Measurements from ENCODE around the gene STAC.

STAC gene

DNA sequence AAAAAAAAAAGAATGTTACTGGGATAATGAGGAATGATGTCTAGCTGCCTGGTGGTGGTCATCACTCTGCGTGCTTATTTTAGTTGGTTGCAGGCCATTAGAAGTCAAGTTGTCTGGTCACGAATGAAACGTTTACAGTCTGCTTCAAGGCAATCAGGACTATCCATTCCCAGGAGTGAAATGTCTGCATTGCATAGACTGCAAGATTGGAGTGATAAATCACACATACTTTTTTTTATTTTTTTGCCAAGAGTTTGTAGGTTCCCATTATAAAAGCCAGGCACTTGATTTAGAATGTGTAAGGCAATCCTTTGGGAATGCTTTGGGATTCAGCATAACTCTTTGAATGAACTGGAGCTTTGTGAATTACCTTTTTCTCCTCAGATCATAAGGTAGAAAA is 132.3 kb downstream of the STAC start:
- TF ChIP-seq SPI1 (IDR thresholded peaks at IDR 0.05; ENCODE audit: borderline replicate concordance, low read depth) (no peak), GABPA (IDR thresholded peaks at IDR 0.05; ENCODE audit: low read depth) (no peak), POLR2AphosphoS5 (IDR thresholded peaks at IDR 0.05; ENCODE audit: low read depth) (no peak)
- TF ChIP-seq, protein P1, sequence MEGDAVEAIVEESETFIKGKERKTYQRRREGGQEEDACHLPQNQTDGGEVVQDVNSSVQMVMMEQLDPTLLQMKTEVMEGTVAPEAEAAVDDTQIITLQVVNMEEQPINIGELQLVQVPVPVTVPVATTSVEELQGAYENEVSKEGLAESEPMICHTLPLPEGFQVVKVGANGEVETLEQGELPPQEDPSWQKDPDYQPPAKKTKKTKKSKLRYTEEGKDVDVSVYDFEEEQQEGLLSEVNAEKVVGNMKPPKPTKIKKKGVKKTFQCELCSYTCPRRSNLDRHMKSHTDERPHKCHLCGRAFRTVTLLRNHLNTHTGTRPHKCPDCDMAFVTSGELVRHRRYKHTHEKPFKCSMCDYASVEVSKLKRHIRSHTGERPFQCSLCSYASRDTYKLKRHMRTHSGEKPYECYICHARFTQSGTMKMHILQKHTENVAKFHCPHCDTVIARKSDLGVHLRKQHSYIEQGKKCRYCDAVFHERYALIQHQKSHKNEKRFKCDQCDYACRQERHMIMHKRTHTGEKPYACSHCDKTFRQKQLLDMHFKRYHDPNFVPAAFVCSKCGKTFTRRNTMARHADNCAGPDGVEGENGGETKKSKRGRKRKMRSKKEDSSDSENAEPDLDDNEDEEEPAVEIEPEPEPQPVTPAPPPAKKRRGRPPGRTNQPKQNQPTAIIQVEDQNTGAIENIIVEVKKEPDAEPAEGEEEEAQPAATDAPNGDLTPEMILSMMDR (IDR thresholded peaks at IDR 0.05; ENCODE audit: insufficient read depth, low read length), result no peak
- TF ChIP-seq, protein P2, sequence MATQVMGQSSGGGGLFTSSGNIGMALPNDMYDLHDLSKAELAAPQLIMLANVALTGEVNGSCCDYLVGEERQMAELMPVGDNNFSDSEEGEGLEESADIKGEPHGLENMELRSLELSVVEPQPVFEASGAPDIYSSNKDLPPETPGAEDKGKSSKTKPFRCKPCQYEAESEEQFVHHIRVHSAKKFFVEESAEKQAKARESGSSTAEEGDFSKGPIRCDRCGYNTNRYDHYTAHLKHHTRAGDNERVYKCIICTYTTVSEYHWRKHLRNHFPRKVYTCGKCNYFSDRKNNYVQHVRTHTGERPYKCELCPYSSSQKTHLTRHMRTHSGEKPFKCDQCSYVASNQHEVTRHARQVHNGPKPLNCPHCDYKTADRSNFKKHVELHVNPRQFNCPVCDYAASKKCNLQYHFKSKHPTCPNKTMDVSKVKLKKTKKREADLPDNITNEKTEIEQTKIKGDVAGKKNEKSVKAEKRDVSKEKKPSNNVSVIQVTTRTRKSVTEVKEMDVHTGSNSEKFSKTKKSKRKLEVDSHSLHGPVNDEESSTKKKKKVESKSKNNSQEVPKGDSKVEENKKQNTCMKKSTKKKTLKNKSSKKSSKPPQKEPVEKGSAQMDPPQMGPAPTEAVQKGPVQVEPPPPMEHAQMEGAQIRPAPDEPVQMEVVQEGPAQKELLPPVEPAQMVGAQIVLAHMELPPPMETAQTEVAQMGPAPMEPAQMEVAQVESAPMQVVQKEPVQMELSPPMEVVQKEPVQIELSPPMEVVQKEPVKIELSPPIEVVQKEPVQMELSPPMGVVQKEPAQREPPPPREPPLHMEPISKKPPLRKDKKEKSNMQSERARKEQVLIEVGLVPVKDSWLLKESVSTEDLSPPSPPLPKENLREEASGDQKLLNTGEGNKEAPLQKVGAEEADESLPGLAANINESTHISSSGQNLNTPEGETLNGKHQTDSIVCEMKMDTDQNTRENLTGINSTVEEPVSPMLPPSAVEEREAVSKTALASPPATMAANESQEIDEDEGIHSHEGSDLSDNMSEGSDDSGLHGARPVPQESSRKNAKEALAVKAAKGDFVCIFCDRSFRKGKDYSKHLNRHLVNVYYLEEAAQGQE (IDR thresholded peaks at IDR 0.05; ENCODE audit: insufficient replicate concordance, low read depth), result no peak
- DNase-seq (ENCODE audit: low read depth in 1 of 2, low spot score in 1 of 2), result no peak
- Histone ChIP-seq H3K27me3 (ENCODE audit: insufficient read depth, poor library complexity, severe bottlenecking) (no peaks in the 10 kb centered on the region), H3K4me3 (replicated peaks; ENCODE audit: insufficient read depth, low read length) (no peak overlapping the region), H3K27ac (replicated peaks) (no peak overlapping the region)

DNA sequence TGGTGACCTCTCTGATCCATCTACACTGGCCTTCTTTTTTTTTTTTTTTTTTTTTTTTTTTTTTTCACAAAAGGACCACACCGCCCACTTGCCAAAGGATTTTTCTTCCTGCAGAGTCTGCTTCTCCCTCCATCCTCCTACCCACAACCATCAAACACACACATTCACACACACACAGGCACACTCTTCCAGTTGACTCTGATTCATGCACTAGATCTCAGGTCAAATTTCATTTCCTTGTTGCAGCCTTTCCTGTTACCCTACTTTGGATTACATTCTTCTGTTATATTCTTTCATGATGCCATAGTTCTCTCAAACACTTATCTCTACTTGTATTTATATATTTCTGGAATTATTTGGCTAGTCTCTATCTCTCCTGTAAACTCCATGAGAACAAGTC is 133.9 kb downstream of the STAC start:
- no peak for DNase-seq (ENCODE audit: low read depth in 1 of 2, low spot score in 1 of 2)
- TF ChIP-seq GABPA (IDR thresholded peaks at IDR 0.05; ENCODE audit: low read depth) (no peak), SPI1 (IDR thresholded peaks at IDR 0.05; ENCODE audit: borderline replicate concordance, low read depth) (no peak), POLR2AphosphoS5 (IDR thresholded peaks at IDR 0.05; ENCODE audit: low read depth) (no peak)
- TF ChIP-seq, protein P2 (IDR thresholded peaks at IDR 0.05; ENCODE audit: insufficient replicate concordance, low read depth), result no peak
- TF ChIP-seq, protein P1 (IDR thresholded peaks at IDR 0.05; ENCODE audit: insufficient read depth, low read length), result no peak
- no peak overlapping the region for H3K27ac ChIP-seq (replicated peaks)
- H3K27me3 ChIP-seq (ENCODE audit: insufficient read depth, poor library complexity, severe bottlenecking), result no peaks in the 10 kb centered on the region
- H3K4me3 ChIP-seq (replicated peaks; ENCODE audit: insufficient read depth, low read length), result no peak overlapping the region

DNA sequence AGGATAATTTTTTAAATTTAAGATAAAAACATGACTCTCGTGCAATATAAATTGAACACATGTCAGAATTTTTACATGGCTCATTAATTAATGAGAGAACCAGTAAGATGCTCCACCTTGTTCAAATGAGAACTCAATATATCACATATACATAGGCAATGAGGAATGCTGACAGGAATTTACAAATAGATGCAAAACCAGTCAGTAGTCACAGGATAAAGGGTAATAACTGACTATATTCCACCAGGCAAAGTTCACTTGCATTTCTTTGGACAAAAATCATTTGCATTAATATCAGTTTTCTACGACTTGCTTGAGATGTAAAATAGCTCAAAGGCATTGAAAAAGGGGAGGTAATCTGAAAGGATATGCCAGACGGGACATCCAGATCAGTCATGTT is 139.4 kb downstream of the STAC start:
- TF ChIP-seq POLR2AphosphoS5 (IDR thresholded peaks at IDR 0.05; ENCODE audit: low read depth) (no peak), SPI1 (IDR thresholded peaks at IDR 0.05; ENCODE audit: borderline replicate concordance, low read depth) (no peak), GABPA (IDR thresholded peaks at IDR 0.05; ENCODE audit: low read depth) (no peak)
- TF ChIP-seq, protein P1 (IDR thresholded peaks at IDR 0.05; ENCODE audit: insufficient read depth, low read length), result no peak
- TF ChIP-seq, protein P2 (IDR thresholded peaks at IDR 0.05; ENCODE audit: insufficient replicate concordance, low read depth), result no peak
- Histone ChIP-seq H3K27ac (replicated peaks) (no peak overlapping the region), H3K4me3 (replicated peaks; ENCODE audit: insufficient read depth, low read length) (no peak overlapping the region)

More for the DNA sequence above, 139.4 kb downstream of the STAC start:
- no peaks in the 10 kb centered on the region for H3K27me3 ChIP-seq (ENCODE audit: insufficient read depth, poor library complexity, severe bottlenecking)
- no peak for DNase-seq (ENCODE audit: low read depth in 1 of 2, low spot score in 1 of 2)
